NCI-H2107 (cell line): ENCODE results near the gene KCNJ6.
"Not testable (repeated sequence)": the region's sequence is repeated elsewhere in the genome, so short reads cannot be mapped to it uniquely, and the experiment has no call there.

Experiments used
- DNase-seq: peaks from one replicate; lab custom pipeline; 2025; lab: John Stamatoyannopoulos, UW

The KCNJ6 gene

DNA sequence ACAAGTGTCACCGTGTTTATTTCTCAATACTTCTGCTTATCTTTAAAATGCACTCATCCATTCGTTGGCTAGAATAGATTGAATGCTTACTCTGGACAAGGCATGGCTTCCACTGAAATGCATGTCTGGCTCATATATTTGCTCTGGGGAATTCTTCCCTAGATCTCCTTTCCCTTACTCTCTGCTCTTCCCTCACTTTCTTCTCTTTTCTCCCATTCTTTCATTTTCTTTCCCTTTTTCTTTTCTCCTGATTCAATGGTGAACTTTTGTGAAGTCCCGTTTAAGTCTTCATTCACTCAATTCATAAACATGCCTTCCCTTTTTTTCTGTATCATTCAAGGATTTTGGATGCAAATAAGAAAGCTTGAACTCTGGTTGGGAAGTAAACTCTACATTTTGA, 315.2 kb downstream of the KCNJ6 start:
- DNase-seq, result no peak

DNA sequence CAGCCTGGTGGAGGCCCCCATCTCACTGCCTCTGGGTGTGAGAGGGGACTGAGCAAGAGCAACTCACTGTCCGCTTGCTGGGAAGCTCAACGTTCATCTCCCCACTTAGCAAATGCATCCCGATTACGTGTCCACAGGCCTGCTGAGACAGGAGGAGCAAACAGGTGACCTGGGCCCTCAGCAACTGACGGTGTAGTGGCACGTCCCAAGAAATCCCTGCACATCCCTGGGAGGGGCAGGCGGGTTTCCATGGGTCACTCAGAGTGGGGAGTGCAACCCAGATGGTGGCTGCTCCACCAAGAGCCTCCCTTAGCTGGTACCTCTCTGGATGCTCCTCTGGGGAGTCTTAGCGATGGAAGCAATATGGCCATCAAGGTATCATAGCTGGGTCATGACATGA, 320.3 kb downstream of the KCNJ6 start:
- DNase-seq, result no peak

DNA sequence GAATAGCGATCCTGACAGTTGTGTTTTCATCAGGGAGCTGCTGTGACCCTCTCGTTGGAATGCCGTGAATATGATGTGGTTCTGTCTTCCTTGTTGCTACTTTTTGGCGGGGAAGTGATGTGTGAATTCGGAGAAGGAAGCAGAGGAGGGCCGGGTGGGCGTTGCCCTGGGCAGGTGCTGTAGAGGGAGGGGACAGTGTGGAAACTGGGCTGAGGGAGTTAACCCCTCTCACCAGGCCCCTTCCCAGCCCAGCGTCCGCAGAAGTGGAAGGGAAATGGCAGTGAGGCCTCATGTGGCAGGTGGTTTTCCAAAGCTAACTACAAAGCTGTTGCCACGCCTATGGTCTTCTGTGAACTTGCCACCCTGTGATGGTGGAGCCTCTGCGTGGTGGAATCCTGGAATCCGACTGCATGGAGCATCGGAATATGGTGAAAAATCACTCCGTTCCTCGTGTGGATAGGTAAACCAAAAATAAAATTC, 321.7 kb downstream of the KCNJ6 start:
- no peak for DNase-seq

DNA sequence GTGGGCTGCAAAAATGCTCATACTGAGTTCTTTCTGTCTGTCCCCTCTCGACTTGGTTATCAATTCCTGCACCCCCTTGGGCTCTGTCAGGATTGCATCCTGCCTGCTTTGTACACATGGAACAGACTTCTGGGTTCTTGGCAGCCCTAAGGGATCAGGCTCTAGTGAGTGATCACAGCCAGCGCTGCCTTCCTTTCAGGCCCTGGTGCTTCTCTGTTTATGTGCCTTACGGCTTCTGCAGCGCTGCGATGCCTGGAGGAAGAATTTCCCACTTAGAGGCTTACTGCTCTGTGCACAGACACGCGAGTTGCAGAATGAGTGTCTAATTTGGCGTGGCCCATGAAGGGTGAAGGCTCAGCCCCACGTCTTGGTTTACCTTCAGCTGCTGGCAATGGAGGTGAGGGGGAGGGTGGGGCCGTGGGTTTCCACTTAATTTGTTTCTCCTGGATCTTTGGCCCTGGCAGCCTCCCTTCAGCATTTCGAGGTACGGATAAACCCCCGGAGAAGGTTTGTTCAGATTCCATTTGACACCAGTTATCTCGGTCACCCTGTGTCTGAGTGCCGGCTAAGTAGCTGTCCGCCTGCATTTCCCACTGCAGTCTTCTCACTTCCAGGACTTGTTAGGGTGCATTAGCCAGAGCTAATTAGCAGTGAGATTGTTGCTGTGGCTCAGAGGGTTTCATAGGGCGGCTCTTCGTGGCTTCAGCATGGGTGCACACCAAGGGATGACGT, 322.4 kb downstream of the KCNJ6 start:
- no peak for DNase-seq

DNA sequence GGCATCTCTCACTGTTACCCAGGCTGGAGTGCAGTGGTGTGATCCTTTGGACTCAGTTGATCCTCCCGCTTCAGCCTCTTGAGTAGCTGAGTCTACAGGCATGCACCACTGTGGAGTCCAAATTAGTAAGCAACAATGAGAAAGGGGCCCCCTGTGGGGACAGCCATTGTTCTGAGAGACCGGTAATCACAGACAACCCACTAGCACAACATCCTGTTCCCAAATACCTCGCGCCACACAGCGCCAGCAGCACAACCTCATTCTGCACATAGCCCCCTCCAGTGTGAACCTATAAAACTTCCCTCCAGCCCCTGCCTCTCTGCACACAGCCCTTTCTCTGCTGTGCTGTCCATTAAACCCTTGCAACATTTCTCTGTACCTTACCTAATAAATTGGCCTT, 323.2 kb downstream of the KCNJ6 start:
- DNase-seq, result no peak

DNA sequence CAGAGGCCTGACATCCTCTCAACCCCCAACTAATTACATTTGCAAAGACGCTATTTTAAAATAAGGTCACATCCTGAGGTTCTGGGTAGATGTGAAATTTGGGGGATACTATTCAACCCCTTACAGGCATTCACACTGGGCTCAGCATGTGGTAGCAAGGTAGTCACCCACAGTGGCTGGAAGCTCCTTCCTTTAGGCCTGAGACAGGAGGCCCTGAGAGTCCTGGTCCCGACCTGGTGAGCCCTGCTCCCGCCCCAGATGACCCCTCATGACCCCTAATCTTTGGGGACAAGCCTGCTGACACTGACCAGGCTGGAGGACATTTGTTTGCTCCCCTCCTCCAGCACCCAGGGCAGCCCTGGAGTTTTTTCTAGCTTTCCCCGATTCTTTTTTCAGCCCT, 323.8 kb downstream of the KCNJ6 start:
- DNase-seq, result no peak

DNA sequence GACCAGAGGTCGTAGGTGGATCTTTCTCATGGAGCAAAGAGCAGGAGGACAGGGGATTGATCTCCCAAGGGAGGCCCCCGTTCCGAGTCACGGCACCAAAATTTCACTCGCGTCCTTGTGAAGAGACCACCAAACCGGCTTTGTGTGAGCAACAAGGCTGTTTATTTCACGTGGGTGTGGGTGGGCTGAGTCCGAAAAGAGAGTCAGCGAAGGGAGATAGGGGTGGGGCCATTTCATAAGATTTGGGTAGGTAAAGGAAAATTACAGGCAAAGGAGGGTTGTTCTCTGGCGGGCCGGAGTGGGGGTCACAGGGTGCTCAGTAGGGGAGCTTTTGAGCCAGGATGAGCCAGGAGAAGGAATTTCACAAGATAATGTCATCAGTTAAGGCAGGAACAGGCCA, 324.3 kb downstream of the KCNJ6 start:
- DNase-seq, result not testable (repeated sequence)

DNA sequence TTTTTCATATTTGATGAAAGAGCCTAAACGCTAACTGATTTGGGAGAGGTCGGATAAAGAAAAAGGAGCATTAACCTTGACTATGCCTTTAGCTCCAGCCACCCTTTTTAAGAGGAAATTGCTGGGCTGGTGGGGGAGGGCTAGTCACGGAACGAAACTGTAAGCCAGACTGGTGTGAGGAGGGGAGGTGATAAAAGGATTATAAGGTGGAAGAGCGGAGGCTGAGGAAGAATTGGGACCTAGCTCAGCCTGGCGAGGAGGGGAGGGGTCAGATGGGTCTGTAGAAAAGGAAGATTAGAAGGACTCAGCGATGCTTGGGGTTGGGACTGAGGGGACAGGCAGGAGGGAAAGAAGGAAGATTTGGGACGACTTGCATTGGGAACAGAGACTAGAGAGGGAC, 325.4 kb downstream of the KCNJ6 start:
- DNase-seq, result not testable (repeated sequence)

DNA sequence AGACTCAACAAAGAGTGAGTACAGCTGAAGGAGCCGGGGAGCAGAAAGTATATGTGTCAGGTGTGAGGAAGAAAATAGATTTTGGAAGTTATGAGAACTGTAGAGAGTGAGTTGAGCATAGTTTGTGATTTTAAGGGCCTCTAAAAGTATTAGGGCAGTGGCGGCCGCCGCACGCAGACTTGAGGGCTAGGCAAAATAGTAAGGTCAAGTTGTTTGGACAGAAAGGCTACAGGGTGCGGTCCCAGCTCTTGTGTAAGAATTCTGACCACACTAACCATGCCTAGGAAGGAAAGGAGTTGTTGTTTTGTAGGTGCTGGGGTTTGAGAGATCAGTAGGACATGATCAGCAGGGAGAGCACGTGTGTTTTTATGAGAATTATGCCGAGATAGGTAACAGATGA, 327.6 kb downstream of the KCNJ6 start:
- DNase-seq, result not testable (repeated sequence)

DNA sequence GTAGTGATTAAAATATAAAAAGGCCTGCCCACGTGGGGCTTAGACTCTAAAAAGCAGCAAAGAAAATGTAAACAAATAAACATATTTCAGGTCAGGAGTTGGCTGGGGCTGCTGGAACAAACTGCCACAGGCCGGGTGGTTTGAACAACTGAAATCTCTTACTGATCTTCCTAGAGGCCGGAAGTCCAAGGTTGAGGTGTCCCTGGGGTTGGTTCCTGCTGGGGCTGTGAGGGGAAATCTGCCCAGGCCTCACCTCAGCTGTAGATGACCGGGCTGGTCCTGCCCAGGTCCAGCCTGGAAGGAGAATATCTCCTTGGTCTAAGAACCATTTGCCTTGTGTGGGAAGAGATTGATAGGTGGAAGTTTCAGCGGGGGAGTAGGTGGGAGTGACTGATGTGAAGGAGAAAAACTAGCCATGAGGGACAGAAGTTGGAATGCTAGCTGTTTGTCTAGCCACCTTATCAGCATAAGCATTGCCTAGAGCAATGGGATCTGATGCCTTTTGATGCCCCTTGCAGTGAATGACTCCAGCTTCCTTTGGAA, 328.6 kb downstream of the KCNJ6 start:
- no peak for DNase-seq

DNA sequence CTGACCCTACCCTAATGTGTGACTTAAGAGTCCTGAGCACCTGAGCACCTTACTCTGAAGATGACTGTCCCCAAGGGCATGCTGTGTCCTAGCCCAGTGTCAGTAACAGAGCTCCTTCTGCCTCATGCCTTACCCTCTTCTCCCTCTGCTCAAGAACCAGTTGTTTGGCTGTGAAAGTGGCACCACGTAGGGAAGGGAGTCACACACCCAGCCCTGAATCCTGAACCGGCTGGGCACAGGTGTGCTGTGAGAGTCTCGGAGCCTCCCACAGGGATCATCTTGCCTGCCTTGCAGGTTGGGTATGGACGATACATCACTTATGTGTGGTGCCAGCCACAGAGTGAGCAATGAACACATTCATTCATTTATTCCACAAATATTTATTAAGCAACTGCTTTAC, 329.1 kb downstream of the KCNJ6 start:
- no peak for DNase-seq

DNA sequence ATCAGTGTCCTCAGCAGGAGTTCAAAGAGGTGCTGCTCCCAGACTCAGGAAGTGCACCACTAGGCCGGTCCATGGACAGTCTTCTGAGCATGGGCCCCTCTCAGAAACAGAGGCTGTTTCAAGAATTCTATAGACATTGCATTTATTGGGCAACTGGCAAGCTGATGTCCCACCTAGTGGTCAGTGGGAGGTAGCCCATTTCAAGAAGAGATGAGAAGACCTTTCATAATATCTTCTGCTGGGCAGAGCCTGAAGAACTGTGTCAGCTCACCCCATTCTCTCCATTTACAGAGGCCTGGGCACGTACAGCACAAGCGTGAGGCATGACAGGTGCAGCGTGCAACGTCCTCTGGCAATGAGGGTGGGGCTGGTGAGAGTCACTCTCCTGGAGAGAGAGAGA, 333.7 kb downstream of the KCNJ6 start:
- DNase-seq, result no peak

DNA sequence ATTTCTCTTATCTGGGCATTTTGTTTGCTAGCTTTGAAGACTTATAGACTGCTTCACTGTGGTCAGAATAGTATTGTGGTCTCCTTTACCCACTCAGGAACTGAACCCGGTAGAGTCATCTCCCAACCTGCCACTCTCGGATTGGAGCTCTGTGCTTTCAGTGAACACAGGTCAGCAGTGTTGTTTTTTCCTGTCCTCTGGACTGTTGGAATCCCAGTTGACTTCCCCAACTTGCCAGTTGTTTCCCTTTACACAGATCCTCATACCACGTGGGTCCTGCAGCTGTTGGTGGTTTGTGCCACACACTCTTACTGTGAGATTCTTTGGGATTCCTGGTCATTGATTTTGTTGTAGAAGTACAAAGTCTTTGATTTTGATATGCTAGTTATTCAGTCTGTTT, 335.6 kb downstream of the KCNJ6 start:
- no peak for DNase-seq

DNA sequence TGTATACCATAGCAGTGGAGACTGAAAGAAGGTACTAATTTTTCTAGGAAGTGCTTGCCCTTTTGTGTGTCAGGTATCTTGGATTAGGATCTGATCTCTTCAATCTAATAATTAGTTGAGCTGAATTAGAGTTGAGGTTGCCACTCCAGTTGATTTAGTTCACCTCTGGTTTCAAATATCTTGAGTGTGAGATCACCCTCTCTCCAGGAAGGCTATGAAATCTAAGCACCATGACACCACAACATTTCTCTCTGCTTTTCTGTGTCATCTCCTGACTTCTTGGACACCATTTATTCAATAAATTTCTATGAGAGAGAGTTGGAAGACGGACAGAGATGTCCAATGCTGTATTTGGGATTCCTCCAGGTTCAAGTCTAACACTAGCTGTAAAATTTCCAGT, 336.9 kb downstream of the KCNJ6 start:
- DNase-seq, result no peak

DNA sequence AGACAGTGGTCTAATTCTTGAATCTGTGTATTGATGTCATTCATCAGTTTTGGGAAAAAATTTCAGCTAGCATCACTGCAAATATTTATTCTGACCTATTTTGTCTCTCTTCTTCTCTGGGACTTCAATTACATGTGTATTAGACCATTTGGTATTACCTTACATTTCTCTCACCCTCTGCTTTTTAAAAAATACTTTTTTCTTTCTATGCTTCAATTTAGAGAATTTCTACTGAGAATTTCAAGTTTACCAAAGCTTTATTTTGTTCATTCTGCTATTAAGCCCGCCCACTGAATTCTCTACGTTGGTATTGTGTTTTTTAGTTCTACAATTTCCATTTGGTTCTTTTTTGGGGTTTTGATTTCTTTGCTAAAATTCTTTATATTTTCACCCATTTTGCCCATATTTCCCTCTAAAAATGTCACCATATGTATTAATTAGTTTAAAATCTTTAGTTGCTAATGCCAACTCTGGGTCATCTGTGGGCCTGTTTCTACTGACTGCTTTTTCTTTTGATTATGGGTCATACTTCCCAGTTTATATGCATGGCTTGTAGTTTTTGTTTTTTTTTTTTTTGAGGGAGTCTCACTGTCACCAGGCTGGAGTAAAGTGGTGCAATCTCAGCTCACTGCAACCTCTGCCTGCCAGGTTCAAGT, 337.7 kb downstream of the KCNJ6 start:
- no peak for DNase-seq

DNA sequence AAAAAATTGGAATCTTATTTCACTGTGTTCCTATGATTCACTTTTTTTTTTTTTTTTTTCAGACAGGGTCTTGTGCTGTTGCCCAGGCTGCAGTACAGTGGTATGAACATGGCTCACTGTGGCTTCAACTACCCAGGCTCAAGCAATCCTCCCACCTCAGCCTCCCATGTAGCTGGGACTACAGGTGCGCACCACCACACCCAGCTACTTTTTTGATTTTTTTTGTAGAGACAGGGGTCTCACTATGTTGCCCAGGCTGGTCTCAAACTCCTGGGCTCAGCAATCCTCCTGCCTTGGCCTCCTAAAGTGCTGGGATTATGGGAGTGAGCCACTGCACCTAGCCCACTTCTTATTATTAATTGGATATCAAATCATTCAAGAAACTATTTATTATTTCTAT, 339.3 kb downstream of the KCNJ6 start:
- not testable (repeated sequence) for DNase-seq

DNA sequence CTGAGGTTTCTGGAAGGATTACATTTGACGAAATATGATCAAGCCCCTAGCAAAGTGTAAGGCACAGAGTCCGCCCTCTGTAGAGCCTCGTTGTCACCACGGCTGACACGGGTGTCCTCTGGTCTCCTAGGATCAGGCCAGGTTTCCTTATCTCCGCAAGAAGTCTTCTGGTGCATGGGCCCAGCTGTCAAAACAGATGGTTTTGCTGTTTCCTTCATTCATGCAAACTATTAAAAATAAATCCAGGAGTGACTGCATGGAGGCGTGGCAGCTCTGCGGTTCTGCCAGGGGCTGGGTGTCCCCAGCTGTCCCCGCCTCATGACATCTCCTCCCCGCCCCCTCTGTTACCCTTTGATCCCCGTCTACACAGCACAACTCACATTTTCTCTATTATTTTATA, 340.7 kb downstream of the KCNJ6 start:
- no peak for DNase-seq

DNA sequence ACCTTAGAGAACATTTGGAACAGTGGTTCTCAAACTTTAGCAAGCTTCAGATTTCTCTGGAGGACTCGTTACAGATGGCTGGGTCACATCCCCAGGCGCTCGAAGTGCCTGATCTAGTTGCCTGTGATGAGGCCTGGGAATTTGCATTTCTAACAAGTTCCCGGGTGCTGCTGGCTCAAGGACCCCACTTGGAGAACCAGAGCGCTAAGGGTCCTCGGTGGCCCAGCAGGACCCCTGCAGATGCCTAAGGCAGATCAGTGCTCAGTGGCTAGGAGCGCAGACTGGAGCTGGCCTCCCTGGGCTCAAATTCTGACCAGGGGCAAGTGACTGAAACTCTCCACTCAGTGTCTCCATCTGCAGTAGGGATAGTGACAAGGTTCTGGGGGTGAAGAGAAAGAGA, 341.5 kb downstream of the KCNJ6 start:
- DNase-seq, result no peak

DNA sequence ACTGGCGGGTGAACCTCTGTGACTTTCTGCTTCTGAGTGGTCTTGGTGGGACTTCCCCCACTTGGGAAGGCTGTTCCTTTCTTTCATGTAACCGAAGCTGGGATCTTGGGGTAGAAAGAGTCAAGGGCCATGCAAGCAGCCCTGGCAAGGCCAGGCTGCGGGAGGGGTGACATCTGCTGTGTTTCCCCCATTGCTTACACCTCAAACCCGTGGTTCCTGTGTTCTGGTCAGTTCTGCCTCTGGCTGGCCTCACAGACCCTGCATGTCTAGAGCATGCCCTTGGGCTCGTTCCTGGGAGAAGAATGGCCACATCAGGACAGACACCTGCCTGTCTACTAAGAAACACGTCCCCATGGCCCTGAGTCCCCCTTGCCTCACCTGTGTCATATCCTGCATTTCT, 341.9 kb downstream of the KCNJ6 start:
- DNase-seq, result no peak

DNA sequence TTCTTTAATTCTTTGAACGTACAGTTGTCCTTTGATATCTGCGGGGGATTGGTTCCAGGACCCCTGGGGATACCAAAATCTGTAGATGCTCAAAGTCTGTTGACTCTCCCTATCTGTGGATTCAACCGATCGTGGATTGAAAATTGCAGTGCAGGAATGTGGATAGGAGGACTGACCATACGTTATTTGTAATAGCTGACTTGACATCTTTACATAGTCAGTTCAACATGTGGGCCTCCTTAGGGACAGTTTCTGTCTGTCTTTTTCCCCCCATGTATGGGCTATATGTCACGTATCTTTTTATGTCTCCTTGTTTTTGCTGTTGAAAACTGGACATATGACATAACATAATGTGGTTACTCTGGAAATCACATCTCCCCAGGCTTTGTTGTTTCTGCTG, 344.8 kb downstream of the KCNJ6 start:
- DNase-seq, result no peak

DNA sequence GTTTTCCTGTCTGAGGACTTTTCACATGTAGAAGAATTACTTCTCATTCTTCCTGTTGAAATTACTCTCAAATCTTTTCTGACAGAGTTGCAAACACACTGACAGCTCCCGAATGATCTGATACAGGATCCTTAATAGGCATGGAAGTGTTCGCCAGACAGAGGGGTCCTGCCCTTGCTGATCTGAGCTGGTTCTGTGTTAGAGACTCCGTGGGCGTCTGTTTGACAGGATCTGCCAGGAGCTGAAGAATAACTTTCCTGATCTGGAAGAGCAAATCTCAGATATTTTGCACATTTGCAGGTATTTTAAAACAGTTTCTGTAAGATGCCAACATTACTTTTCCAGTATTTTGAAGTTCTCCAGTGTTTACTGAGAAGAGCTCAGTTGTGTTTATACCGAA, 347.3 kb downstream of the KCNJ6 start:
- no peak for DNase-seq

DNA sequence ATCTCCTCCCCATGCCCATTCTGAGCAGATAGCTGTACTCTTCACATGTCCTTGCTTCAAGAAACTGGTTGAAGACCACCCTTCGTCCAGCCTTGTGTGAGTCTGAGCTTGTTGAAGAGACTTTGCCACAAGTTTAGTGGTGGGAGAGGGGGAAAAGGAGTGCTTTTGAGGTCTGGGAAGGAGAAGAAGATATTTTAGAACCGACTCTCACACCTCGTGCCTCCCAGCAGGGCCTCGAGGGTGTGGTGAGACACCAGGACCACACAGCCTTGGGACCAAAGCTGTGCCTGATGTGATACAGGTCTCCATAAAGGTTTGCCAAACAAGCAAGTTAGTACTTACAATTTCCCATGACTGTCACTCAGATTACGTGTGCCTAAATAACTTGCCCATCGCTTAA, 347.8 kb downstream of the KCNJ6 start:
- no peak for DNase-seq

DNA sequence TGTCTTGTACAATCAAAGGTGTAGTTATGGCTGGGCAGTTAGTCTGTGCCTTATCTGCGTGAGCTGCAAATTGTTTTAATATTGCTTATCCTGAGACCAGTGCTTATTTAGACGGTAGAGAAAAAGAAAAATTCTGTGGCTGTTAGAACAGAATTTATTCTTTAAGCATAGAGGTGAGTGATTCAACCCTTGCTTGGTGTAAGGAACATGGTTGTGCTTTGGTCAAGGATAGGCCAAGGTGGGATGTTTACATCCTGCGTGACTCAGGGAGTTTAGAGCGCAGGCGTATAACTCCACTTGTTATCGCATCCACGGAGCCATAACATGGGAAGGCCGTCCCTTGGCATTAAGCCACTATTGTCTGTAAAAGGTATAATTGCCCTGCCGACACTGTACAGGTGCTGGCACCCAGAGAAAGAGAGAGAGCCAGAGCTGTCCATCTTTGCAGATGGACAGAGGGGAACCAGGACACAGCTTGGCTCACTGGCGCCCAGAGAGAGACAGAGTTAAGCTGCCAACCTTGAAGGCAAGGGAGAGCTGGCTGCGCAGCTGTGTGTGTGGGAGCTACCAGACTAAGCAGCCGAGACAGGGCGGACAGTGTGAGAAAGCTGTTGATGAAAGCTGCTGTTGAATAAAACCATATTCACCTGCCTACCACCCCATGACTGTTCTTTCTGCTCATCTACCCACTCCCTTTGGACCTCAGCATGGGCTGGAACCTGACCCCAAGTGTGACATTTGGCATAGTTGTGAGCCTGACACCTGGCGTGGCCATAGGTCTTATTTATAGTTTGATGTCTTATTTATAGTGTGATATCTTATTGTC, 349.3 kb downstream of the KCNJ6 start:
- DNase-seq, result no peak
